ENCODE results near the gene ARHGAP32. TPM values are rescaled to one million over a fixed set of nuclear protein-coding genes. Genes with fewer than 3 reads are reported as not detected.

The ARHGAP32 gene
- total RNA-seq, 1 experiment from 2014 or later: 27.8 TPM

DNA sequence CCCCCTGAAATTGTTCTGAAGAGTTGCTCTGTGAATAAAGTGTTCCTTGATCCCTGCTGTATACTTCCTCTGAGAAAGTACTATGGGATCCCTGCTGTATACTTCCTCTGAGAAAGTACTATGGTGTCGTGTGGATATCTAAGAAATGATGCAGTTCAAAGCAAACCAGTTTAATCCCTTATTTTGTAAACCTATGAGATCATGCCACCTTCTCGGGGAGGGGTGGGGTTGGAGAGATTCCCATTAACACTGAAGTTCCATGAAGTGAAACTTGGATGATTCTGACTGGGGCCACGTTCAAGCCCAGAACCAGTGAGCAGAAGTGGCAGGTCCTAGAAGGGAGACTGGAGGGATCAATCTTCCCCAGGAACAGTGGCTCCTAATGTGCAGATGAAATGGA, 236.5 kb downstream of the ARHGAP32 start:
- H3K4me2 ChIP-seq (ENCODE audit: low read length): no peak overlapping the region
- no peaks in the 10 kb centered on the region for H3K27me3 ChIP-seq (ENCODE audit: insufficient read depth, low read length)
- no peaks in the 10 kb centered on the region for H3K79me2 ChIP-seq (ENCODE audit: insufficient read depth, low read length)
- H3K9ac ChIP-seq (ENCODE audit: low read length): no peak overlapping the region
- H3K27ac ChIP-seq (ENCODE audit: low read depth, low read length): no peak overlapping the region
- no peaks in the 10 kb centered on the region for H3K36me3 ChIP-seq (ENCODE audit: control insufficient read depth in 1 of 2, insufficient read depth in 2 of 2, low read length in 2 of 2)
- RAD21 ChIA-PET (ENCODE audit: low non-redundant PET in 1 of 2, low total read pairs in 2 of 2, uncharacterized antibody in 2 of 2, unreplicated experiment in 2 of 2): interaction anchor here (0.6 to 1.7 kb wide), 2 partner anchors 18 to 69 kb away, joined by 4 to 14 read pairs; no protein-coding TSS in a partner anchor
- H2AFZ ChIP-seq (ENCODE audit: low read depth, low read length, poor library complexity, severe bottlenecking): no peak overlapping the region
- BruUV-seq (replicated peaks): no TSS peak
- CTCF ChIA-PET: interaction anchor here (1.4 to 2.6 kb wide), 4 partner anchors 64 to 376 kb away, joined by 6 to 213 read pairs (median 17); partner anchors contain the start of gene KCNJ5
- intact Hi-C loops (cut with micrococcal nuclease): loop anchor here (1.0 to 10.0 kb wide), 4 partner anchors 47 to 923 kb away; no protein-coding TSS in a partner anchor
- H3K4me3 ChIP-seq (replicated peaks in 1 of 2; ENCODE audit: low read depth in 1 of 2, low read length in 2 of 2): no peak overlapping the region
- POLR2A ChIA-PET: no interaction called here
- H3K9me3 ChIP-seq (ENCODE audit: control insufficient read depth in 1 of 2, insufficient read depth in 1 of 2, low read depth in 1 of 2, low read length in 2 of 2): no peaks in the 10 kb centered on the region
- DNase-seq (ENCODE audit: low read depth, low spot score) (no peak), ATAC-seq (no peak)
- H3K9me2 ChIP-seq (ENCODE audit: insufficient read depth): no peaks in the 10 kb centered on the region
- no peaks in the 10 kb centered on the region for H4K20me1 ChIP-seq (ENCODE audit: insufficient read depth)
- H3K4me1 ChIP-seq (ENCODE audit: control insufficient read depth in 1 of 2, insufficient read depth in 2 of 2, low read length in 2 of 2): no peaks in the 10 kb centered on the region
- TF ChIP-seq ZBTB33 (IDR thresholded peaks at IDR 0.05; ENCODE audit: extremely low read depth, insufficient replicate concordance, low read length) (no peak), SIN3A (IDR thresholded peaks at IDR 0.05; ENCODE audit: low read depth) (no peak), YY1 (IDR thresholded peaks at IDR 0.05; ENCODE audit: extremely low read depth, insufficient replicate concordance, low read depth, low read length) (no peak), MAX (IDR thresholded peaks at IDR 0.05) (no peak)
- TF ChIP-seq, protein P1, sequence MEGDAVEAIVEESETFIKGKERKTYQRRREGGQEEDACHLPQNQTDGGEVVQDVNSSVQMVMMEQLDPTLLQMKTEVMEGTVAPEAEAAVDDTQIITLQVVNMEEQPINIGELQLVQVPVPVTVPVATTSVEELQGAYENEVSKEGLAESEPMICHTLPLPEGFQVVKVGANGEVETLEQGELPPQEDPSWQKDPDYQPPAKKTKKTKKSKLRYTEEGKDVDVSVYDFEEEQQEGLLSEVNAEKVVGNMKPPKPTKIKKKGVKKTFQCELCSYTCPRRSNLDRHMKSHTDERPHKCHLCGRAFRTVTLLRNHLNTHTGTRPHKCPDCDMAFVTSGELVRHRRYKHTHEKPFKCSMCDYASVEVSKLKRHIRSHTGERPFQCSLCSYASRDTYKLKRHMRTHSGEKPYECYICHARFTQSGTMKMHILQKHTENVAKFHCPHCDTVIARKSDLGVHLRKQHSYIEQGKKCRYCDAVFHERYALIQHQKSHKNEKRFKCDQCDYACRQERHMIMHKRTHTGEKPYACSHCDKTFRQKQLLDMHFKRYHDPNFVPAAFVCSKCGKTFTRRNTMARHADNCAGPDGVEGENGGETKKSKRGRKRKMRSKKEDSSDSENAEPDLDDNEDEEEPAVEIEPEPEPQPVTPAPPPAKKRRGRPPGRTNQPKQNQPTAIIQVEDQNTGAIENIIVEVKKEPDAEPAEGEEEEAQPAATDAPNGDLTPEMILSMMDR (IDR thresholded peaks at IDR 0.05 in 2 of 3, conservative IDR thresholded peaks at IDR 0.05 in 1 of 3; ENCODE audit: borderline replicate concordance in 1 of 3, insufficient read depth in 1 of 3, low read depth in 2 of 3, low read length in 2 of 3): no peak
- TF ChIP-seq, protein P2, sequence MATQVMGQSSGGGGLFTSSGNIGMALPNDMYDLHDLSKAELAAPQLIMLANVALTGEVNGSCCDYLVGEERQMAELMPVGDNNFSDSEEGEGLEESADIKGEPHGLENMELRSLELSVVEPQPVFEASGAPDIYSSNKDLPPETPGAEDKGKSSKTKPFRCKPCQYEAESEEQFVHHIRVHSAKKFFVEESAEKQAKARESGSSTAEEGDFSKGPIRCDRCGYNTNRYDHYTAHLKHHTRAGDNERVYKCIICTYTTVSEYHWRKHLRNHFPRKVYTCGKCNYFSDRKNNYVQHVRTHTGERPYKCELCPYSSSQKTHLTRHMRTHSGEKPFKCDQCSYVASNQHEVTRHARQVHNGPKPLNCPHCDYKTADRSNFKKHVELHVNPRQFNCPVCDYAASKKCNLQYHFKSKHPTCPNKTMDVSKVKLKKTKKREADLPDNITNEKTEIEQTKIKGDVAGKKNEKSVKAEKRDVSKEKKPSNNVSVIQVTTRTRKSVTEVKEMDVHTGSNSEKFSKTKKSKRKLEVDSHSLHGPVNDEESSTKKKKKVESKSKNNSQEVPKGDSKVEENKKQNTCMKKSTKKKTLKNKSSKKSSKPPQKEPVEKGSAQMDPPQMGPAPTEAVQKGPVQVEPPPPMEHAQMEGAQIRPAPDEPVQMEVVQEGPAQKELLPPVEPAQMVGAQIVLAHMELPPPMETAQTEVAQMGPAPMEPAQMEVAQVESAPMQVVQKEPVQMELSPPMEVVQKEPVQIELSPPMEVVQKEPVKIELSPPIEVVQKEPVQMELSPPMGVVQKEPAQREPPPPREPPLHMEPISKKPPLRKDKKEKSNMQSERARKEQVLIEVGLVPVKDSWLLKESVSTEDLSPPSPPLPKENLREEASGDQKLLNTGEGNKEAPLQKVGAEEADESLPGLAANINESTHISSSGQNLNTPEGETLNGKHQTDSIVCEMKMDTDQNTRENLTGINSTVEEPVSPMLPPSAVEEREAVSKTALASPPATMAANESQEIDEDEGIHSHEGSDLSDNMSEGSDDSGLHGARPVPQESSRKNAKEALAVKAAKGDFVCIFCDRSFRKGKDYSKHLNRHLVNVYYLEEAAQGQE (IDR thresholded peaks at IDR 0.05; ENCODE audit: low read depth): no peak
- TF ChIP-seq, protein P3, sequence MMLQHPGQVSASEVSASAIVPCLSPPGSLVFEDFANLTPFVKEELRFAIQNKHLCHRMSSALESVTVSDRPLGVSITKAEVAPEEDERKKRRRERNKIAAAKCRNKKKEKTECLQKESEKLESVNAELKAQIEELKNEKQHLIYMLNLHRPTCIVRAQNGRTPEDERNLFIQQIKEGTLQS (IDR thresholded peaks at IDR 0.05): no peak
